ENCODE data around the gene MOGAT3.
A peak's percentile ranks its signal among the peaks of the same experiment; 100 is the strongest.

MOGAT3 gene

GRCh38 chr7:101233907-101234547 lies 33.2 kb upstream of the MOGAT3 start:
- no peak for DNase-seq

- DNase-seq, result no peak
These were observed 31.5 kb upstream of the MOGAT3 start for GRCh38 chr7:101232141-101232850.

- DNase-seq, result no peak
These were observed 30.8 kb upstream of the MOGAT3 start for GRCh38 chr7:101231644-101232043.

- DNase-seq, result no peak
These were observed 25.9 kb upstream of the MOGAT3 start for GRCh38 chr7:101226721-101227120.

- no peak for DNase-seq
These were observed 24.8 kb upstream of the MOGAT3 start for GRCh38 chr7:101225650-101226049.

- no peak for DNase-seq
These were observed 22.7 kb upstream of the MOGAT3 start for GRCh38 chr7:101223528-101223927.

GRCh38 chr7:101222275-101222830 lies 21.5 kb upstream of the MOGAT3 start:
- DNase-seq, result no peak

GRCh38 chr7:101220295-101220694 lies 19.5 kb upstream of the MOGAT3 start:
- no peak for DNase-seq

GRCh38 chr7:101218236-101219125 lies 17.6 kb upstream of the MOGAT3 start:
- DNase-seq, result no peak

- DNase-seq, result peak; percentile 97 to 98
These were observed 16.8 kb upstream of the MOGAT3 start, which contains the start of the genes PLOD3 and ZNHIT1 for GRCh38 chr7:101217388-101218235. TSS of gene PLOD3 (minus strand) at chr7:101217581. CDS start at chr7:101217274, 307 bp downstream. TSS of gene ZNHIT1 (plus strand) at chr7:101218165. CDS start at chr7:101218196, 31 bp downstream.

- peak; percentile 10 to 34 for DNase-seq
These were observed 16.1 kb upstream of the MOGAT3 start for GRCh38 chr7:101216860-101217387.

GRCh38 chr7:101216001-101216859 lies 15.4 kb upstream of the MOGAT3 start:
- no peak for DNase-seq

- DNase-seq, result no peak
These were observed 11.2 kb upstream of the MOGAT3 start for GRCh38 chr7:101212014-101212413.

GRCh38 chr7:101211501-101211900 lies 10.7 kb upstream of the MOGAT3 start:
- no peak for DNase-seq

- no peak for DNase-seq
These were observed 9.3 kb upstream of the MOGAT3 start for GRCh38 chr7:101210143-101210542.

GRCh38 chr7:101208794-101209193 lies 8.0 kb upstream of the MOGAT3 start:
- no peak for DNase-seq

GRCh38 chr7:101207459-101207858 lies 6.6 kb upstream of the MOGAT3 start:
- DNase-seq, result no peak

- no peak for DNase-seq
These were observed 5.8 kb upstream of the MOGAT3 start for GRCh38 chr7:101206665-101207042.

GRCh38 chr7:101205901-101206664 lies 5.2 kb upstream of the MOGAT3 start:
- DNase-seq, result no peak

Measured in Kasumi-1 (cell line).